Adipocyte (in vitro differentiated cells): Measurements from ENCODE around the gene STAB1.
A peak's percentile ranks its signal among the peaks of the same experiment; 100 is the strongest.

Experiments
- DNase-seq: peaks from one replicate; pipeline ENCODE4 v3.0.0-alpha.2; 2015; ENCODE audit warnings: low read depth
- H3K27me3 ChIP-seq: replicated peaks from 2 replicates; pipeline ENCODE4 v1.7.0; 2013; ENCODE audit warnings: mild to moderate bottlenecking, low read length, moderate library complexity; ENCODE audit not compliant: control insufficient read depth, insufficient read depth
- H3K36me3 ChIP-seq: 2 replicates; pipeline ENCODE4 v1.7.0; 2013; ENCODE audit warnings: low read length, mild to moderate bottlenecking, moderate library complexity; ENCODE audit not compliant: control insufficient read depth, insufficient read depth, severe bottlenecking
- H3K4me1 ChIP-seq: 2 replicates; pipeline ENCODE4 v1.7.0; 2013; ENCODE audit warnings: mild to moderate bottlenecking, low read length, moderate library complexity; ENCODE audit not compliant: control insufficient read depth, insufficient read depth
- H3K4me3 ChIP-seq: 2 replicates; pipeline ENCODE4 v1.7.0; 2013; ENCODE audit warnings: mild to moderate bottlenecking, low read length, moderate library complexity
- H3K9ac ChIP-seq: 2 replicates; pipeline ENCODE4 v1.7.0; 2013; ENCODE audit warnings: mild to moderate bottlenecking, low read length, moderate library complexity
- H3K9me3 ChIP-seq: 2 replicates; pipeline ENCODE4 v1.7.0; 2013; ENCODE audit warnings: mild to moderate bottlenecking, low read length, moderate library complexity; ENCODE audit not compliant: control insufficient read depth

Gene STAB1

DNA sequence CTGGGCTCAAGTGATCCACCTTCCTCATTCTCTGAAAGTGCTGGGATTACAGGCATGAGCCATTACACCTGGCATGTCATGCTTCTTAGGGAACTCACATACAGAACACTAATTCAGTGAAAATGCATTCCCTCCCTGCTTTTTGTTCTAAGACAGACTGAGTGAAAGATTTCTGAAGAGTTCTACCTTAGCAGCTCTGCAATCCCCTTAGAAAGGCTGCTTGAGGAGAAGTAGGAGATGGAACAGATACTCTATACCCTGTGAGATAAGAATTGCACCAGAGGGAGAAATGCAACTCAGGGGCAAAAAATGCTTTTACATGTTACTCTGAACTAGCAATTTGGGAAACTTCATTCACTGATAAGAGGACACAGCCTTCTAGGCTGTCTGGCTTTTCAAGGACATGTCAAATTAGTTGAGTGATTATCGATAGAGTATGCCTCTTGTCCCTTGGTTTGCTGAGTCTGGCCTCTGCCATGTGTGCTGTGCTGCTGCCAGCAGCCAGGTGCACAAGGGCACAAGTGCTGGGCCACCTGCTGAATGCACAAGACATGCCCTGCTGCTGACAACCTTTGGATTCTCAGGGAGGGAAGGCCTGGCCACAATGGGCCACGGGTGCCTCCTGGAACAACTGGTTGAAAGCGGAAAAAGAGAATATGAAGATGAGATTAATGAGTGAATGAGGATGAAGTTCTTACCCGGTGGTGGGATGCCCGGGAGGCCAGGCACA is 59.1 kb downstream of the STAB1 start:
- Histone ChIP-seq H3K27me3 (no peaks in the 10 kb centered on the region), H3K36me3 (peaks cover 83% of the 10 kb centered on the region), H3K9me3 (no peaks in the 10 kb centered on the region), H3K4me1 (peaks cover 5% of the 10 kb centered on the region), H3K4me3 (no peak overlapping the region), H3K9ac (no peak overlapping the region)
- no peak for DNase-seq

DNA sequence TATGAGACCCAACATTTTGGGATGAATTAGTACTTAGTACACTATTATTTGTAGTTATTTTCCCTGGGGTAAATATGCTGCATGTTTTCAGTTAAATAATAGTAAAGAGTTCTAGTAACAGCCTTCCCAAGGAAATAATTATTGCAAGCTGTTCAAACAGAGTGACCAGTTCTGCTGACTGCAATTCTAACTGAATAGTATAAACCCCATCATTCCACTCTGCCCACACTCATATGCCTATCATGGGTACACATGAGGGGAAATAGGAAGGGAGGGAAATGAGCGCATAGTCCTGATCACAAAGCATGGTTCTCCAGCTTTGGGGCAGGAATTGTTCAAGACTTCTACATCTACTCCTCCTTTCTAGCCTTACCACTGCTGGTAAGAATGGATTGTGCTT is 59.9 kb downstream of the STAB1 start:
- H3K27me3 ChIP-seq = no peaks in the 10 kb centered on the region
- no peak overlapping the region for H3K4me3 ChIP-seq
- peak; percentile 70 for DNase-seq
- H3K4me1 ChIP-seq = peaks cover 6% of the 10 kb centered on the region
- no peaks in the 10 kb centered on the region for H3K9me3 ChIP-seq
- H3K9ac ChIP-seq = no peak overlapping the region
- H3K36me3 ChIP-seq = peaks cover 83% of the 10 kb centered on the region

DNA sequence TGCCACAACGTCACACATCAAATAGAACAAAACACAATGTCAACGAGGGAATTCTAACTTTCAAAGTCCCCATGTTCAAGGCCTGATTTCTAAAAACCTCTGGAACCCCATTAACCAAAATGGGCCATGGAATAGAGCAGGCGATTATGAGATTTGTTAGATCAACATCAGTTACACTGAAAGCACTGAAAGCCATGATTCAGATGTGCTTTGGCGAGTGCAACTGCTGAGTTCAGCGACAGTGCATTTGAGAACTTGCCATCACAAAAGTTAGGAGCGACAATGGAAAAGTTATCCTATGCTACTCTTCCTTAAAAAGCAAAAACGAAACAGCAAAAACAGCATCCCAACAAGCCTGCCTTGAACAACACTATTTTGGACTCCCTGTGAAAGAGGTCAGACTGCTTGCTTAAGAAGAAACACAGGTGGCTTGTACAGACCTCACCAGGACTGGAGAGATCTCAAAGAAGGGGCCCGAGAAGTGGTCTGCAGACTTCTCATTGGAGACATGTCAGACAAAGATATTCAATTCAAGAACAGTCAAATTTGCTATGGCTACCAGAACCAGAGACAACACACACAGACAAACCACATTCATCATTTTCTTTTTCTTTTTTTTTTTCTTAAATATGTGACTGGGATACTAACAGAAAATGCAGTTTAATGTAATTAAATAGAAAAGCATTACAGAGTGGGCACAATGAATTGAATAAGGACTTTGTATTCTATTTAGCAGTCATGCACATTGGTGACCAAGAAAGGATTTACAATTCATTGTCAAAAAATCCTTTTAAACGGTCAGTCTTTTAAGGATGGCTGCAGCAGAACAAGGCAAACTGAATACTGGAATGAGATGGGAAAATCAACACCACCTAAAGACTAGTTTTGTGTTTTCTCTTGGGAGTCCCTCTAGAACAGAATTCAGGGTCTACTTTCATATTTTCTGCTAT is 62.1 kb downstream of the STAB1 start:
- Histone ChIP-seq H3K36me3 (peaks cover 80% of the 10 kb centered on the region), H3K9me3 (no peaks in the 10 kb centered on the region), H3K9ac (no peak overlapping the region), H3K4me3 (no peak overlapping the region), H3K27me3 (no peaks in the 10 kb centered on the region), H3K4me1 (peaks cover 22% of the 10 kb centered on the region)
- no peak for DNase-seq

DNA sequence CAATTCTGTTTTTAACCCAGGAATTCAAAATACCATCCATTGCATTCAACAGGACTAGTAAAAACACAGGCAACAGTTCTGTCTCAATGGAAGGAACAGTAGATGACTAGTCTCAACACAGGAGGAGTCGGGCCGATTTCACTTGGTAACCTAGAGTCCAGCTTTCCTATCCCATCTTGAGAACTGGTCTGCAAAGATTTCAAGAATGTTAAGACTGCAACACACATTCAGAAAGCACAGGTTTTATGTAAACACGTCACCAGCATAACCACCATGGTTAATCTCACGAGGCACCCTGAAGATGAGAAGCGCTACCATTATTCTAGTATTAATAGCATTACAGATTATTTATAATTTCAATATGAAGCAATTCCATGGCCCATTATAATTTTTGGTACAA is 63.3 kb downstream of the STAB1 start:
- H3K4me1 ChIP-seq = peaks cover 22% of the 10 kb centered on the region
- H3K4me3 ChIP-seq = no peak overlapping the region
- H3K36me3 ChIP-seq = peaks cover 80% of the 10 kb centered on the region
- DNase-seq = no peak
- no peaks in the 10 kb centered on the region for H3K27me3 ChIP-seq
- H3K9ac ChIP-seq = no peak overlapping the region
- no peaks in the 10 kb centered on the region for H3K9me3 ChIP-seq

DNA sequence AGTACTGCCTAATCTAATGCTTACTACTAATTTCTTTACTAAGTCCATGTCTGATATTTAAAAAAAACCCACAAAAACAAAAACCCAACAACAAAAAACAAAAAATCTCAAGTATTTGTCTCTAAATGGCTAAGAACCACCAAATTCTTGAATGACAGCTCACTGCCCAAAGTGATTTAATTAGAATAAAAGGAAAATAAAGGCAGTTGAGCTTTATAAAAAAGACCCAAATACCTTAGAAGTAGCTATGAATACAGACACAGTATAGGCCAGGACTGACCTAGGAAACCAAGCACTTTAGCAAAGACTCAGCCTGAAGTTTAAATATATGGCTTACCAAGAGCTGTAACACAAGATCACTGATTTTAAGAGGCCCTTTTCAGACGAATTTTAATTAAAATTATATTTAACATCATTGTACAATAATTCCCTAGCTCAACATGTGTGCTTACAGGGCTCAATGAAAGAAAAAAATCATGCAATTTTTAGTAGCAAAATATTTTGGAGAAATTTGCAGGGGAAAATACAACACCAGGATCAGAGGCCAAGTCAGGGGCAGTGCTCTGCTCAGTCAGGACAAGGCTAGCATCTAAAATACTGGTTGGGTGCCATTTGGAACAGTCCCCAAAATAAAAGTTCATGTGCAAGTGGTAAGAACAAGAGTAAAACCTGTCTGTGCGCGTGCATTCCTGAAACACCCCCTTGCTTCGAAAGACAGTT is 66.0 kb downstream of the STAB1 start:
- no peaks in the 10 kb centered on the region for H3K27me3 ChIP-seq
- H3K36me3 ChIP-seq = peaks cover 78% of the 10 kb centered on the region
- peak; percentile 45 for DNase-seq
- H3K4me1 ChIP-seq = peaks cover 22% of the 10 kb centered on the region
- no peaks in the 10 kb centered on the region for H3K9me3 ChIP-seq
- H3K9ac ChIP-seq = no peak overlapping the region
- H3K4me3 ChIP-seq = no peak overlapping the region

DNA sequence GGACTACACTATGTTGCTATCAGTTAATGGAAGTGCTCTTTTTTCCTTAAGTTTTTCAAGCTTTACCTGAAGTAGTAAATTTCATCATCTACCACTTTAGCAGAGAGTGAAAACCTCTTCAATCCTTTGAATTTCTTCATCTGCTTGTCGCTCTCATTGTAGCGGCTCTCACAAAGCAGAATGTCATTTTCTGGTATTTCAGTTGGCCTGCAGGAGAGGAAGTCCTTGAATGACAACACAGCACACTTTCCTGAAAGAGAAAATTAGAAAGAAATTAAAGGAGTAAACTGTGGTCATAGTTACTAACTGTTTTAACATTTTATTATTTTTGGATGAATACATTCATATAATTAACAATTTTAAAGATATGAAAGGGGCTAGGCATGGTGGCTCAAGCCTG is 68.8 kb downstream of the STAB1 start:
- no peaks in the 10 kb centered on the region for H3K9me3 ChIP-seq
- H3K27me3 ChIP-seq = no peaks in the 10 kb centered on the region
- no peak overlapping the region for H3K9ac ChIP-seq
- peaks cover 68% of the 10 kb centered on the region for H3K36me3 ChIP-seq
- no peak for DNase-seq
- H3K4me3 ChIP-seq = no peak overlapping the region
- H3K4me1 ChIP-seq = peaks cover 16% of the 10 kb centered on the region

DNA sequence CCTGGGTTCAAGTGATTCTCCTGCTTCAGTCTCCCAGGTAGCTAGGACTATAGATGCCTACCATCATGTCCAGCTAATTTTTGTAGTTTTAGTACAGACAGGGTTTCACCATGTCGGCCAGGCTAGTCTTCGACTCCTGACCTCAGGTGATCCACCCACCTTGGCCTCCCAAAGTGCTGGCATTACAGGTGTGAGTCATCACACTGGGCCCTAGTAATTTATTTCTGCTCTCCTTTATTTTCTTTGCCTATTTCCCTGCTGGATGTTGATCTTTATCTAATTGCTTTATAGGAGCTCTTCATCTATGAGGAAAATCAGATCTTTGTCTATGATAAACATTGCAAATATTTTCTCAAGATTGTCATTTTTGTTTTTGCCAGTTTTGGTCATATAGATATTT is 72.9 kb downstream of the STAB1 start:
- no peaks in the 10 kb centered on the region for H3K27me3 ChIP-seq
- H3K36me3 ChIP-seq = peaks cover 36% of the 10 kb centered on the region
- no peak for DNase-seq
- H3K4me1 ChIP-seq = peaks cover 7% of the 10 kb centered on the region
- no peaks in the 10 kb centered on the region for H3K9me3 ChIP-seq
- H3K9ac ChIP-seq = no peak overlapping the region
- no peak overlapping the region for H3K4me3 ChIP-seq

DNA sequence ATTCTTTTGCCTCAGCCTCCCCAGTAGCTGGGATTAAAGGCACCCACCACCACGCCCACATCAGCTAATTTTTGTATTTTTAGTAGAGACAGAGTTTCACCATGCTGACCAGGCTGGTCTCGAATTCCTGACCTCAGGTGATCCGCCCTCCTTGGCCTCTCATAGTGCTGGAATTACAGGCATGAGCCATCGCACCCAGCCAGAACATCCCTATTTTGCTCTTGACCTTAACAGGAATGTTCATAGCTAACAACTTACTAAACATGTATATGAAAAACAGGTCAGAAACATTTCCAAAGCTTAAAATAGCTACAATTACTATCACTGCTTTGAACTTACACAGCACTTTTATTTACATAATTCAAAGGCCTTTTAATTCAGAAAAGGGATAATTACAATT is 74.9 kb downstream of the STAB1 start:
- peak; percentile 46 for DNase-seq
- Histone ChIP-seq H3K9me3 (no peaks in the 10 kb centered on the region), H3K27me3 (no peaks in the 10 kb centered on the region), H3K9ac (no peak overlapping the region), H3K36me3 (peaks cover 40% of the 10 kb centered on the region), H3K4me1 (peaks cover 22% of the 10 kb centered on the region), H3K4me3 (no peak overlapping the region)

DNA sequence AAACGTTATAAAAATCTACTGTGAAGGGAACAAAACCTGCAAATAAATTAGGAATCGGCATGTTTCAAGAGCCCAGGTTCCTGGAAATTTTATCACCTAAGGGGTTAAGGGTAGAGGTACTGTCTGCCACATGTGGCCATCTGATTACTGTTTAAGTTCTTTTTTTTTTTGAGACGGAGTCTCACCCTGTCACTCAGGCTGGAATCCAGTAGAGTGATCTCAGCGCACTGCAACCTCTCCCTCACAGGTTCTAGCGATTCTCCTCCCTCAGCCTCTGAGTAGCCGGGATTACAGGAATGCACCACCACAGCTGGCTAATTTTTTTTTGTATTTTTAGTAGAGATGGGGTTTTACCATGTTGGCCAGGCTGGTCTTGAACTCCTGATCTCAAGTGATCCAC is 77.1 kb downstream of the STAB1 start:
- no peaks in the 10 kb centered on the region for H3K9me3 ChIP-seq
- peaks cover 22% of the 10 kb centered on the region for H3K4me1 ChIP-seq
- no peak for DNase-seq
- H3K27me3 ChIP-seq = no peaks in the 10 kb centered on the region
- peaks cover 41% of the 10 kb centered on the region for H3K36me3 ChIP-seq
- H3K9ac ChIP-seq = no peak overlapping the region
- H3K4me3 ChIP-seq = no peak overlapping the region
